B cell (primary cell): ENCODE data around the gene FAM184A.

Source experiments
- EZH2 ChIP-seq: IDR thresholded peaks from 2 replicates; pipeline ENCODE4 v1.6.1; 2012; ENCODE audit warnings: borderline replicate concordance, low read depth, mild to moderate bottlenecking, moderate library complexity, low read length; ENCODE audit not compliant: insufficient read depth, poor library complexity, severe bottlenecking
- TF ChIP-seq, protein P1 (sequence below): fragments of 200-600 bp; IDR thresholded peaks from one replicate; pipeline ENCODE4 v1.8.0; 2022; ENCODE audit warnings: antibody characterized with exemption, mild to moderate bottlenecking

GRCh38 chr6:118986312-118986711 is 92.2 kb downstream of the FAM184A start:
- no peak for TF ChIP-seq EZH2
- TF ChIP-seq, protein P1, sequence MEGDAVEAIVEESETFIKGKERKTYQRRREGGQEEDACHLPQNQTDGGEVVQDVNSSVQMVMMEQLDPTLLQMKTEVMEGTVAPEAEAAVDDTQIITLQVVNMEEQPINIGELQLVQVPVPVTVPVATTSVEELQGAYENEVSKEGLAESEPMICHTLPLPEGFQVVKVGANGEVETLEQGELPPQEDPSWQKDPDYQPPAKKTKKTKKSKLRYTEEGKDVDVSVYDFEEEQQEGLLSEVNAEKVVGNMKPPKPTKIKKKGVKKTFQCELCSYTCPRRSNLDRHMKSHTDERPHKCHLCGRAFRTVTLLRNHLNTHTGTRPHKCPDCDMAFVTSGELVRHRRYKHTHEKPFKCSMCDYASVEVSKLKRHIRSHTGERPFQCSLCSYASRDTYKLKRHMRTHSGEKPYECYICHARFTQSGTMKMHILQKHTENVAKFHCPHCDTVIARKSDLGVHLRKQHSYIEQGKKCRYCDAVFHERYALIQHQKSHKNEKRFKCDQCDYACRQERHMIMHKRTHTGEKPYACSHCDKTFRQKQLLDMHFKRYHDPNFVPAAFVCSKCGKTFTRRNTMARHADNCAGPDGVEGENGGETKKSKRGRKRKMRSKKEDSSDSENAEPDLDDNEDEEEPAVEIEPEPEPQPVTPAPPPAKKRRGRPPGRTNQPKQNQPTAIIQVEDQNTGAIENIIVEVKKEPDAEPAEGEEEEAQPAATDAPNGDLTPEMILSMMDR = no peak
